ENCODE measurements around the gene YRDC.

The YRDC gene

DNA sequence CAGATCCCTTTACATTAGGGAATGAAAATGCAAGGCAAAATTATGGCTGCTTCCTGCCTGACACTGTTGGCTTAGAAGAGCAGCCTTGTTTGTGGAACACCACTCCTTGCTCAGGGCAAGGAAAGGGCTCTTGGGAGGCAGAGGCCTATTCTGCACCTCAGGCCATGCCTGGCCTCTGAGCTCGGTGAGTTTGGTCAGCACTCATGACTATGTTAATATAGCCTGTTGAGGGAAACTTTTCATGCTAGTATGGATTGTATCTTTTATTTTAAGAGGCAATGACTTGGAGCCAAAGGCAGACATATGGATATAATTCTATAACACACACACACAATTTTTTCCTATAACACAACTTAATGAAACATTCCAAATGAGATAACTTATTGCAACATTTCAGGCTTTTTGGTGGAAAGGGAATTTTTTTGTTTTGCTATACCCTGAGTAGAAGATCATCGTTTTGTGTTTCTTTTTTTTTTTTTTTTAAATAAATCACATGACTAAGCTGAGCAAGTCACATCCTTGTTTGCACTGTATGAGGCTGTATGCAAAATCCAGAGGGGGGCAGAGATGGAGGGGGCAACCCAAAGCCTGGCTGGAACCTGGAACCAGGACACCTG lies 5.6 kb upstream of the YRDC start:
- TF ChIP-seq, protein P1, sequence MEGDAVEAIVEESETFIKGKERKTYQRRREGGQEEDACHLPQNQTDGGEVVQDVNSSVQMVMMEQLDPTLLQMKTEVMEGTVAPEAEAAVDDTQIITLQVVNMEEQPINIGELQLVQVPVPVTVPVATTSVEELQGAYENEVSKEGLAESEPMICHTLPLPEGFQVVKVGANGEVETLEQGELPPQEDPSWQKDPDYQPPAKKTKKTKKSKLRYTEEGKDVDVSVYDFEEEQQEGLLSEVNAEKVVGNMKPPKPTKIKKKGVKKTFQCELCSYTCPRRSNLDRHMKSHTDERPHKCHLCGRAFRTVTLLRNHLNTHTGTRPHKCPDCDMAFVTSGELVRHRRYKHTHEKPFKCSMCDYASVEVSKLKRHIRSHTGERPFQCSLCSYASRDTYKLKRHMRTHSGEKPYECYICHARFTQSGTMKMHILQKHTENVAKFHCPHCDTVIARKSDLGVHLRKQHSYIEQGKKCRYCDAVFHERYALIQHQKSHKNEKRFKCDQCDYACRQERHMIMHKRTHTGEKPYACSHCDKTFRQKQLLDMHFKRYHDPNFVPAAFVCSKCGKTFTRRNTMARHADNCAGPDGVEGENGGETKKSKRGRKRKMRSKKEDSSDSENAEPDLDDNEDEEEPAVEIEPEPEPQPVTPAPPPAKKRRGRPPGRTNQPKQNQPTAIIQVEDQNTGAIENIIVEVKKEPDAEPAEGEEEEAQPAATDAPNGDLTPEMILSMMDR (IDR thresholded peaks at IDR 0.05; ENCODE audit: borderline replicate concordance, control extremely low read depth, extremely low read depth, insufficient read depth, missing control alignments): no peak

DNA sequence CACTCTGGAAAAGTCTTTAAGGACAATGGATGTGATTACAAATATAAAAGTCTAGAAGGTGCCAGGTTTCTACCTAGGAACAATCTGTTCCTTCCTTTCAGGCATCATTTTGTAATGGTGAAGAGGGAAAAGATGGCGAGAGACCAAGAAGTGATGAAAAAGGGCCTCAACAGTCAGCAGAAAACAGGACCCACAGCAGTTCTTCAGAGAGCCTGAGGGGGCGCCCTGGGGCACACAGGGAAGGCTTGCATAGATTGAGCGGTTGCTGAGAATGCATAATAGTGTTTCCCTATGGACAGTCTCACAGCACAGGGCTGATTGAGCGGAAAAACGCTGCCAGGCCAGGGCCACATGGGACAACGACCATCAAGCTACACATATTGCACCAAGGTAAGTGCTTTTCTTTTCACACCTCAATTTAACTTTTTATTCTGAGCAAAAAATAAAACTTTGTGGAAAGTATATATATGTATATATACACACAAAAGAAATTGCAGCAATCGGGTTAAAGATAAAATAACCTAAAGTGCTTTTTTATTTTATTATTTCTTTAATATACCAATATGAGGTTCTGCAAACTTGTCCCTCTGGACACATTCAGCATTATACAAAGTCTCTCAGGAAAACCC lies 3.1 kb upstream of the YRDC start:
- in situ Hi-C loops (cut with MboI; ENCODE audit: low sequenced_read_pairs, unreplicated experiment): no loop called here
- DNase-seq (ENCODE audit: low spot score): peak; percentile 74
- TF ChIP-seq, protein P1 (IDR thresholded peaks at IDR 0.05; ENCODE audit: borderline replicate concordance, control extremely low read depth, extremely low read depth, insufficient read depth, missing control alignments): peak; percentile 85

More for the DNA sequence above, 5.6 kb upstream of the YRDC start:
- no peak for DNase-seq (ENCODE audit: low spot score)
- in situ Hi-C loops (cut with MboI; ENCODE audit: low sequenced_read_pairs, unreplicated experiment): no loop called here

DNA sequence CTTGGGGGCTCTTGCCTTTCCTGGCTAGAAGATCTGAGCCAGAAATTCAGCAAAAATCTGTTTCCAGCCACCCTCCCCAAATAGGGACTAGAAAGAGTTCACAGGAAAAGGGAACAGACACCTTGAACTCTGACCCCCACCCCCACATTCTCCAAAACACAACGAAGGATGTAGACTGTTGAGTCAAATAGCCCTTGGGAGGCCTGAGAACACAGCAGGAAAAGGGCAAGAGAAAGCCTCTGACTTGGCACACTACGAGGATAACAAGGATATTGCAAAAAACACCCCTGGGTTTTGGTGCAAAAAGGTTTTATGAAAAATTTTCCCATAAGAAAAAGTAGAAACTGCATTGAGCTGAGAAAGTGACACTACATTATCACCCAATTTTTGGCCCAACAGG lies 1.9 kb upstream of the YRDC start:
- in situ Hi-C loops (cut with MboI; ENCODE audit: low sequenced_read_pairs, unreplicated experiment): no loop called here
- TF ChIP-seq, protein P1 (IDR thresholded peaks at IDR 0.05; ENCODE audit: borderline replicate concordance, control extremely low read depth, extremely low read depth, insufficient read depth, missing control alignments): no peak
- no peak for DNase-seq (ENCODE audit: low spot score)

DNA sequence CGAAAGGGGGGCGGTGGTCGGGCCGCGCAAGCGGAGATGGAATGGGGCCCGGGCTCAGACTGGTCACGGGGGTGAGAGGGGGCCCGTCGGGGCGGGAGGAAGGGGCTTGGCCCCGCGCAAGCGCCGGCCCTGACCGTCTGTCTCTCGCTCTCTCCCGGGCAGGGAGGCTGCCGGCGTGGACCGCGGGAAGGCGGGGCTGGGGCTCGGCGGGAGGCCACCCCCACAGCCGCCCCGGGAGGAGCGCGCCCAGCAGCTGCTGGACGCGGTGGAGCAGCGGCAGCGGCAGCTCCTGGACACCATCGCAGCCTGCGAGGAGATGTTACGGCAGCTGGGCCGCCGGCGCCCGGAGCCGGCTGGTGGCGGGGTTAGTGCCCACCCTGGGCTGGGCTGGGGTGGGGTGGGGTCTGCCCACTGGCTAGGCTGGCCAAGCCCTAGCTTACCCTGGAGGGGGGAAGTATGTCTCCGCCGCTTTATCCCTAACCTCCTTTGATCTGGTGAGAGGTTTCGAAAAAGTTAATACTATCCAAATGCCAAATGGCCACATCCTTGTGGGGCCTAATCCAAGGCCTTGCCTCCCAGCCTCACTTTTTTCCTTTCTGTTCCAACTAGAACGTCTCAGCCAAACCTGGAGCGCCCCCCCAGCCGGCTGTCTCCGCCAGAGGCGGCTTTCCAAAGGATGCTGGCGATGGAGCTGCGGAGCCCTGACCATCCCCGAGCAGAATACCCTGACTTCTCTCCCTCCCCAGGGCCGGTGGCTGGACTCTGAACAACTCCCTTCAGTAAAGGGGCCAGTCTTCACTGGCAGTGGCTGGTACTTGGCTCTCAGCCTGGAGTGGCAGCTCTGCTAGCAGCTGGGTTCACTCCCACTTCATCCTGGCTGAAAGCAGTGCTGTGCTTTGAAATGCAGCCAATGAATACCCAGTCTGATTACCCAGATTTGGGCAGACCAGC lies 636 bp upstream of the YRDC start:
- in situ Hi-C loops (cut with MboI; ENCODE audit: low sequenced_read_pairs, unreplicated experiment): no loop called here
- TF ChIP-seq, protein P1 (IDR thresholded peaks at IDR 0.05; ENCODE audit: borderline replicate concordance, control extremely low read depth, extremely low read depth, insufficient read depth, missing control alignments): no peak
- DNase-seq (ENCODE audit: low spot score): peak; percentile 88

DNA sequence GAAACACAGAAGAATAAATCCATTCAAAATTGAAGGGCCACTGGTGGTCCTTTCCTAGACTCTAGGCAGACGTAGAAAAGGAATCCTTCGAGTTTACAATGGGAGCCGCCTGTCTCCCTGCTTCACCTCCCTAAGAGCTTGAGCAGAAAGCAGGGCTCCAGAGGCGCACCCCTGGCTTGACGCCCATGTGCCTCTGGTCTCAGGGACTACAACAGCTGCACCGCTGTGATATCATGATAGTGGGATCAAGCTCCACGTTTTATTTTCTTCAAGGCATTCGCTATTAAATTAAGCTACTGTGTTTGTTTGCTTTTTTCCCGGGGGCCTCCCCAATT lies 821 bp downstream of the YRDC start:
- in situ Hi-C loops (cut with MboI; ENCODE audit: low sequenced_read_pairs, unreplicated experiment): no loop called here
- DNase-seq (ENCODE audit: low spot score): no peak
- TF ChIP-seq, protein P1 (IDR thresholded peaks at IDR 0.05; ENCODE audit: borderline replicate concordance, control extremely low read depth, extremely low read depth, insufficient read depth, missing control alignments): no peak

DNA sequence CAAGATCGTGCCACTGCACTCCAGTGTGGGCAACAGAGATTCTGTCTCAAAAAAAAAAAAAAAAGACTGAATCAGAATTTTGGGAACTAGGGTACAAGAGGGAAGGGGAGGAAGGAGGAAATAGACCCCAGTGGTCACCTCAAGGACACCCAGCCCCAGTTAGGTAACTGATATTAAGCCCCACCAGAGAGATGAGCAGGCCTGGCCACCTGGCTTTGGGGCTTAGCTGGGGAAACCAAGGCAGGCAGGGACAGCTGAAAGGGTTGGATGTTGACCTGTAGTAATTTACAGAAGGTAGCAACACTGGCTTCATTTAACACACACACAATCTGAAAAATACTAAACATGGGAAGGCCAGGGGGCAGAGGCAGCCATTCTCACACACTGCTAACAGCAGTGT lies 5.6 kb downstream of the YRDC start:
- in situ Hi-C loops (cut with MboI; ENCODE audit: low sequenced_read_pairs, unreplicated experiment): no loop called here
- TF ChIP-seq, protein P1 (IDR thresholded peaks at IDR 0.05; ENCODE audit: borderline replicate concordance, control extremely low read depth, extremely low read depth, insufficient read depth, missing control alignments): no peak
- DNase-seq (ENCODE audit: low spot score): no peak

Data from GM13976 (cell line).